Subcutaneous adipose tissue (tissue), 4 donors: ENCODE measurements around the gene CUL9. TPM values are rescaled to one million over a fixed set of nuclear protein-coding genes. Genes with fewer than 3 reads are reported as not detected.

Experiments
- CTCF ChIP-seq: fragments of 450-650 bp; IDR thresholded peaks from one replicate; pipeline ENCODE4 v1.5.1; 2016; ENCODE audit warnings: low read depth, mild to moderate bottlenecking, control low read depth, antibody characterized with exemption, moderate library complexity
- total RNA-seq, 4 donors: library from RNA; depleted of rRNA; stranded (reverse); fragments of >200 nt; gene quantifications; one replicate each; pipeline ENCODE4 v1.1.0, GENCODE V29; 2016

The CUL9 gene
- total RNA-seq, 4 donors from 2014 or later, result 16.3 to 36.7 (median 27.2) TPM

GRCh38 chr6:43222418-43223059 is 40.5 kb downstream of the CUL9 start:
- TF ChIP-seq CTCF, result no peak

GRCh38 chr6:43223175-43223574 is 41.2 kb downstream of the CUL9 start:
- no peak for TF ChIP-seq CTCF

- no peak for TF ChIP-seq CTCF
Observed at GRCh38 chr6:43226192-43226851, 44.3 kb downstream of the CUL9 start.

- no peak for TF ChIP-seq CTCF
Observed at GRCh38 chr6:43228951-43229802, 47.2 kb downstream of the CUL9 start, which contains the start of gene DNPH1. Gene DNPH1 (minus strand): TSS chr6:43229481. CDS start chr6:43229456, 25 bp downstream.

GRCh38 chr6:43229803-43230620 is 48.0 kb downstream of the CUL9 start:
- no peak for TF ChIP-seq CTCF

GRCh38 chr6:43231053-43231452 is 49.1 kb downstream of the CUL9 start:
- TF ChIP-seq CTCF, result no peak
